Neural cell (in vitro differentiated cells): ENCODE results near the gene CYCS. TPM values are rescaled to one million over a fixed set of nuclear protein-coding genes. Genes with fewer than 3 reads are reported as not detected.

Experiments used
- H2AFZ ChIP-seq: fragments of 200-600, 300-800 bp; sonication (generic), shearing (Covaris generic); 2 replicates; pipeline ENCODE4 v1.6.0; 2014; ENCODE audit warnings: low read depth, mild to moderate bottlenecking, antibody characterized with exemption, low read length, moderate library complexity
- H3F3A ChIP-seq: fragments of 200-600 bp; shearing (Covaris generic); 2 replicates; pipeline ENCODE4 v1.6.1; 2016; ENCODE audit warnings: mild to moderate bottlenecking, moderate library complexity, mixed read lengths, antibody characterized with exemption, low read length; ENCODE audit not compliant: insufficient read depth, poor library complexity, severe bottlenecking
- H3K27ac ChIP-seq: fragments of 200-600, 300-800 bp; sonication (generic), shearing (Covaris generic); 2 replicates; pipeline ENCODE4 v1.5.1; 2014; ENCODE audit warnings: mild to moderate bottlenecking, low read length, moderate library complexity
- H3K27me3 ChIP-seq: fragments of 300-800, 200-600 bp; sonication (generic), shearing (Covaris generic); 2 replicates; pipeline ENCODE4 v1.6.0; 2014; ENCODE audit warnings: mild to moderate bottlenecking, low read depth, low read length, moderate library complexity; ENCODE audit not compliant: insufficient read depth
- H3K36me3 ChIP-seq: fragments of 300-800, 200-600 bp; sonication (generic), shearing (Covaris generic); 2 replicates; pipeline ENCODE4 v1.5.1; 2014; ENCODE audit warnings: mild to moderate bottlenecking, antibody characterized with exemption, low read length, moderate library complexity; ENCODE audit not compliant: insufficient read depth
- H3K4me2 ChIP-seq: fragments of 300-800, 200-600 bp; sonication (generic), shearing (Covaris generic); 2 replicates; pipeline ENCODE4 v1.6.0; 2014; ENCODE audit warnings: mild to moderate bottlenecking, low read length
- H3K4me3 ChIP-seq: fragments of 300-800, 200-600 bp; sonication (generic), shearing (Covaris generic); 2 replicates; pipeline ENCODE4 v1.5.1; 2014; ENCODE audit warnings: mild to moderate bottlenecking, low read length, moderate library complexity
- H3K79me2 ChIP-seq: fragments of 200-600 bp; shearing (Covaris generic); replicated peaks from 2 replicates; pipeline ENCODE4 v1.6.0; 2014; ENCODE audit warnings: mild to moderate bottlenecking, low read length, moderate library complexity; ENCODE audit not compliant: insufficient read depth
- H3K9ac ChIP-seq: fragments of 300-800, 200-600 bp; sonication (generic), shearing (Covaris generic); 2 replicates; pipeline ENCODE4 v1.6.1; 2016; ENCODE audit warnings: mild to moderate bottlenecking, low read length, mixed read lengths
- H3K9me2 ChIP-seq: fragments of 200-600 bp; shearing (Covaris generic); 2 replicates; pipeline ENCODE4 v1.6.1; 2016; ENCODE audit warnings: mild to moderate bottlenecking, low read length, mixed read lengths; ENCODE audit not compliant: insufficient read depth
- H3K9me3 ChIP-seq: fragments of 200-600, 300-800 bp; sonication (generic), shearing (Covaris generic); 2 replicates; pipeline ENCODE4 v1.6.1; 2016; ENCODE audit warnings: mild to moderate bottlenecking, mixed run types, low read length, moderate library complexity, mixed read lengths
- H4K20me1 ChIP-seq: fragments of 200-600 bp; shearing (Covaris generic); 2 replicates; pipeline ENCODE4 v1.6.1; 2016; ENCODE audit warnings: mild to moderate bottlenecking, mixed run types; ENCODE audit not compliant: insufficient read depth
- EP300 ChIP-seq: fragments of 450-650 bp; conservative IDR thresholded peaks from 2 replicates; pipeline ENCODE4 v1.6.1; 2014; ENCODE audit warnings: antibody characterized with exemption, mild to moderate bottlenecking, moderate library complexity; ENCODE audit not compliant: poor library complexity, severe bottlenecking
- EZH2 ChIP-seq: fragments of 200-600, 300-800 bp; shearing (Covaris generic), sonication (generic); IDR thresholded peaks from 2 replicates; pipeline ENCODE4 v1.6.1; 2014; ENCODE audit warnings: antibody characterized with exemption, low read length, borderline replicate concordance, mild to moderate bottlenecking; ENCODE audit not compliant: insufficient read depth, poor library complexity, severe bottlenecking
- MXI1 ChIP-seq: fragments of 450-650 bp; conservative IDR thresholded peaks from 2 replicates; pipeline ENCODE4 v1.6.1; 2014; ENCODE audit warnings: antibody characterized with exemption, mild to moderate bottlenecking; ENCODE audit not compliant: poor library complexity, severe bottlenecking
- POLR2AphosphoS5 ChIP-seq: IDR thresholded peaks from 2 replicates; pipeline ENCODE4 v1.6.1; 2012
- RAD21 ChIP-seq: fragments of 450-650 bp; conservative IDR thresholded peaks from 2 replicates; pipeline ENCODE4 v1.6.1; 2014; ENCODE audit warnings: antibody characterized with exemption, mild to moderate bottlenecking, moderate library complexity
- SMC3 ChIP-seq: fragments of 450-650 bp; conservative IDR thresholded peaks from 2 replicates; pipeline ENCODE4 v1.6.1; 2014; ENCODE audit warnings: antibody characterized with exemption, mild to moderate bottlenecking, moderate library complexity; ENCODE audit not compliant: poor library complexity
- TAF1 ChIP-seq: IDR thresholded peaks from 2 replicates; pipeline ENCODE4 v1.6.1; 2012; ENCODE audit warnings: low read depth
- polyA plus RNA-seq: library from polyadenylated mRNA; depleted of rRNA; stranded (reverse); fragments of >200 nt; gene quantifications from 2 replicates; pipeline ENCODE4 v1.2.3, GENCODE V29; 2014
- TF ChIP-seq, protein P1 (sequence below): IDR thresholded peaks from 2 replicates; pipeline ENCODE4 v1.6.1; 2012; ENCODE audit warnings: borderline replicate concordance
- TF ChIP-seq, protein P2 (sequence below): fragments of 450-650 bp; IDR thresholded peaks from 2 replicates; pipeline ENCODE4 v1.5.1; 2014; ENCODE audit warnings: antibody characterized with exemption, mild to moderate bottlenecking, moderate library complexity; ENCODE audit not compliant: poor library complexity, severe bottlenecking

Gene CYCS
- polyA plus RNA-seq, 1 donor from 2014 or later = 198 TPM

DNA sequence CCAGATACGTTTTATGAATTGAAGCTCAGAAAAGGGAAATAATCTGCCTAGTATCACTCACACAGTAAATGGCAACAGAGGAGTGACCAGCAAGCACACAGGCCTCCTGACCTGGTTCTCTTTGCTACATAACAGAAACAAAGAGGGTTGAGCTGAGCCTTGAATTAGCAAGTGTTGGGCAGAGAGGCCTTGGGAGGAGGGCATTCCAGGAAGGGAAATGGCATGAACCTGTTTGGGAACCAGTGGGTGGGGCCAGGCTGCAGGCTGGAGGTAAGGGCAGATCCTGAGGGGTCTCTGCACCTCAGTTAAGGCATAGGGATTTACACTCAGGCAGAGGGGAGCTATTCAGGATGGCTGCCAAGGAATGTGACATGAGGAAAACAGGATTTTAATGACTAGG, 24.8 kb upstream of the CYCS start:
- no peak for TF ChIP-seq EP300
- no peak for TF ChIP-seq EZH2
- TF ChIP-seq TAF1 = no peak
- TF ChIP-seq, protein P1, sequence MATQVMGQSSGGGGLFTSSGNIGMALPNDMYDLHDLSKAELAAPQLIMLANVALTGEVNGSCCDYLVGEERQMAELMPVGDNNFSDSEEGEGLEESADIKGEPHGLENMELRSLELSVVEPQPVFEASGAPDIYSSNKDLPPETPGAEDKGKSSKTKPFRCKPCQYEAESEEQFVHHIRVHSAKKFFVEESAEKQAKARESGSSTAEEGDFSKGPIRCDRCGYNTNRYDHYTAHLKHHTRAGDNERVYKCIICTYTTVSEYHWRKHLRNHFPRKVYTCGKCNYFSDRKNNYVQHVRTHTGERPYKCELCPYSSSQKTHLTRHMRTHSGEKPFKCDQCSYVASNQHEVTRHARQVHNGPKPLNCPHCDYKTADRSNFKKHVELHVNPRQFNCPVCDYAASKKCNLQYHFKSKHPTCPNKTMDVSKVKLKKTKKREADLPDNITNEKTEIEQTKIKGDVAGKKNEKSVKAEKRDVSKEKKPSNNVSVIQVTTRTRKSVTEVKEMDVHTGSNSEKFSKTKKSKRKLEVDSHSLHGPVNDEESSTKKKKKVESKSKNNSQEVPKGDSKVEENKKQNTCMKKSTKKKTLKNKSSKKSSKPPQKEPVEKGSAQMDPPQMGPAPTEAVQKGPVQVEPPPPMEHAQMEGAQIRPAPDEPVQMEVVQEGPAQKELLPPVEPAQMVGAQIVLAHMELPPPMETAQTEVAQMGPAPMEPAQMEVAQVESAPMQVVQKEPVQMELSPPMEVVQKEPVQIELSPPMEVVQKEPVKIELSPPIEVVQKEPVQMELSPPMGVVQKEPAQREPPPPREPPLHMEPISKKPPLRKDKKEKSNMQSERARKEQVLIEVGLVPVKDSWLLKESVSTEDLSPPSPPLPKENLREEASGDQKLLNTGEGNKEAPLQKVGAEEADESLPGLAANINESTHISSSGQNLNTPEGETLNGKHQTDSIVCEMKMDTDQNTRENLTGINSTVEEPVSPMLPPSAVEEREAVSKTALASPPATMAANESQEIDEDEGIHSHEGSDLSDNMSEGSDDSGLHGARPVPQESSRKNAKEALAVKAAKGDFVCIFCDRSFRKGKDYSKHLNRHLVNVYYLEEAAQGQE = no peak
- no peak for TF ChIP-seq MXI1
- TF ChIP-seq SMC3 = no peak
- TF ChIP-seq, protein P2, sequence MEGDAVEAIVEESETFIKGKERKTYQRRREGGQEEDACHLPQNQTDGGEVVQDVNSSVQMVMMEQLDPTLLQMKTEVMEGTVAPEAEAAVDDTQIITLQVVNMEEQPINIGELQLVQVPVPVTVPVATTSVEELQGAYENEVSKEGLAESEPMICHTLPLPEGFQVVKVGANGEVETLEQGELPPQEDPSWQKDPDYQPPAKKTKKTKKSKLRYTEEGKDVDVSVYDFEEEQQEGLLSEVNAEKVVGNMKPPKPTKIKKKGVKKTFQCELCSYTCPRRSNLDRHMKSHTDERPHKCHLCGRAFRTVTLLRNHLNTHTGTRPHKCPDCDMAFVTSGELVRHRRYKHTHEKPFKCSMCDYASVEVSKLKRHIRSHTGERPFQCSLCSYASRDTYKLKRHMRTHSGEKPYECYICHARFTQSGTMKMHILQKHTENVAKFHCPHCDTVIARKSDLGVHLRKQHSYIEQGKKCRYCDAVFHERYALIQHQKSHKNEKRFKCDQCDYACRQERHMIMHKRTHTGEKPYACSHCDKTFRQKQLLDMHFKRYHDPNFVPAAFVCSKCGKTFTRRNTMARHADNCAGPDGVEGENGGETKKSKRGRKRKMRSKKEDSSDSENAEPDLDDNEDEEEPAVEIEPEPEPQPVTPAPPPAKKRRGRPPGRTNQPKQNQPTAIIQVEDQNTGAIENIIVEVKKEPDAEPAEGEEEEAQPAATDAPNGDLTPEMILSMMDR = no peak
- TF ChIP-seq POLR2AphosphoS5 = no peak
- no peak for TF ChIP-seq RAD21
- Histone ChIP-seq H3K79me2 (no peaks in the 10 kb centered on the region), H2AFZ (no peak overlapping the region), H3K4me3 (no peak overlapping the region), H3K9me2 (no peaks in the 10 kb centered on the region), H3K36me3 (no peaks in the 10 kb centered on the region), H3K4me2 (no peak overlapping the region), H3K9me3 (no peaks in the 10 kb centered on the region), H3K27me3 (no peaks in the 10 kb centered on the region), H3F3A (no peaks in the 10 kb centered on the region), H4K20me1 (no peaks in the 10 kb centered on the region), H3K27ac (no peak overlapping the region), H3K9ac (no peak overlapping the region)

DNA sequence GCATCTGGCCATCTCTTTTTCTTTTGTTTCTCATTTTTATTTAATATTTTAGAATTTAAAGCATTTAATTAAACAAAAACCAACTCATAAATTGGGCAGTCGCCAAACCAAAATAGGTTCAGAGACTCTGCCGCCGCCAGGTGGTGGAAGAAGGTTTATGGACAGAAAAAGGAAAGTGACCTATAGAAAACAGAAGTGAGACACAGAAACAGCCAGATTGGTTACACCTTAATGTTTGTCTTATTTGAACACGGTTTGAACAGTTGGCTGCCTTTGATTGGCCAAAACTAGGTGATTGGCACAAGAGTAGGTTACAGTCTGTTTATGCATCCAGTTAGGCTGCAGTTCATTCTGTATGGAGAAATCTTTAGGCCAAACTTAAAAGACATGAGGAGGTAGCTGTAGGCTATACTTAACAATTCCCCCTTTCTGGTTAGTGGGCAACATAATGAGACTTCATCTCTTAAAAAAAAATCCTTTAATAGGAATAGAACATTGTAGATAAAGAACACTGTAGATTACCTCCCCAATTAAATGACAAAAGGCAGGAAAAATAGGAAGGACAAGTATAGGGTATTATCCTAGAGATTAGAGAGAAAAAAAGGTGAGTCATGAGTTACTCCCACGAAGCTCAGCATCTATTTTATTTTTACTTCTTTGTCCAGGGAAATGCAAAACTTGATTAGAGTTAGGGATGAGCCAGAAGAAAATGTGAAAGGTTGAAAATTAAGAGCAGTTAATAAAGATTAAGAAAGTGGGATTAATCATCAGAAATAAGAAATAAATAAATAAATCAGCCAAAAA, 23.9 kb upstream of the CYCS start:
- Histone ChIP-seq H3K9ac (no peak overlapping the region), H3K9me3 (no peaks in the 10 kb centered on the region), H3K4me2 (no peak overlapping the region), H3K79me2 (no peaks in the 10 kb centered on the region), H2AFZ (no peak overlapping the region), H4K20me1 (no peaks in the 10 kb centered on the region), H3K9me2 (no peaks in the 10 kb centered on the region), H3K27ac (no peak overlapping the region), H3F3A (no peaks in the 10 kb centered on the region), H3K4me3 (no peak overlapping the region), H3K27me3 (no peaks in the 10 kb centered on the region), H3K36me3 (no peaks in the 10 kb centered on the region)
- no peak for TF ChIP-seq EZH2
- no peak for TF ChIP-seq MXI1
- TF ChIP-seq POLR2AphosphoS5 = no peak
- TF ChIP-seq, protein P1 = no peak
- no peak for TF ChIP-seq RAD21
